Neural cell (in vitro differentiated cells): ENCODE measurements around the gene DRAM1. TPM values are rescaled to one million over a fixed set of nuclear protein-coding genes. Genes with fewer than 3 reads are reported as not detected.

Source experiments
- H2AFZ ChIP-seq: fragments of 200-600, 300-800 bp; sonication (generic), shearing (Covaris generic); 2 replicates; pipeline ENCODE4 v1.6.0; 2014; ENCODE audit warnings: low read depth, mild to moderate bottlenecking, antibody characterized with exemption, low read length, moderate library complexity
- H3F3A ChIP-seq: fragments of 200-600 bp; shearing (Covaris generic); 2 replicates; pipeline ENCODE4 v1.6.1; 2016; ENCODE audit warnings: mild to moderate bottlenecking, moderate library complexity, mixed read lengths, antibody characterized with exemption, low read length; ENCODE audit not compliant: insufficient read depth, poor library complexity, severe bottlenecking
- H3K27ac ChIP-seq: fragments of 200-600, 300-800 bp; sonication (generic), shearing (Covaris generic); 2 replicates; pipeline ENCODE4 v1.5.1; 2014; ENCODE audit warnings: mild to moderate bottlenecking, low read length, moderate library complexity
- H3K27me3 ChIP-seq: fragments of 300-800, 200-600 bp; sonication (generic), shearing (Covaris generic); 2 replicates; pipeline ENCODE4 v1.6.0; 2014; ENCODE audit warnings: mild to moderate bottlenecking, low read depth, low read length, moderate library complexity; ENCODE audit not compliant: insufficient read depth
- H3K36me3 ChIP-seq: fragments of 300-800, 200-600 bp; sonication (generic), shearing (Covaris generic); 2 replicates; pipeline ENCODE4 v1.5.1; 2014; ENCODE audit warnings: mild to moderate bottlenecking, antibody characterized with exemption, low read length, moderate library complexity; ENCODE audit not compliant: insufficient read depth
- H3K4me2 ChIP-seq: fragments of 300-800, 200-600 bp; sonication (generic), shearing (Covaris generic); 2 replicates; pipeline ENCODE4 v1.6.0; 2014; ENCODE audit warnings: mild to moderate bottlenecking, low read length
- H3K4me3 ChIP-seq: fragments of 300-800, 200-600 bp; sonication (generic), shearing (Covaris generic); 2 replicates; pipeline ENCODE4 v1.5.1; 2014; ENCODE audit warnings: mild to moderate bottlenecking, low read length, moderate library complexity
- H3K79me2 ChIP-seq: fragments of 200-600 bp; shearing (Covaris generic); replicated peaks from 2 replicates; pipeline ENCODE4 v1.6.0; 2014; ENCODE audit warnings: mild to moderate bottlenecking, low read length, moderate library complexity; ENCODE audit not compliant: insufficient read depth
- H3K9ac ChIP-seq: fragments of 300-800, 200-600 bp; sonication (generic), shearing (Covaris generic); 2 replicates; pipeline ENCODE4 v1.6.1; 2016; ENCODE audit warnings: mild to moderate bottlenecking, low read length, mixed read lengths
- H3K9me2 ChIP-seq: fragments of 200-600 bp; shearing (Covaris generic); 2 replicates; pipeline ENCODE4 v1.6.1; 2016; ENCODE audit warnings: mild to moderate bottlenecking, low read length, mixed read lengths; ENCODE audit not compliant: insufficient read depth
- H3K9me3 ChIP-seq: fragments of 200-600, 300-800 bp; sonication (generic), shearing (Covaris generic); 2 replicates; pipeline ENCODE4 v1.6.1; 2016; ENCODE audit warnings: mild to moderate bottlenecking, mixed run types, low read length, moderate library complexity, mixed read lengths
- H4K20me1 ChIP-seq: fragments of 200-600 bp; shearing (Covaris generic); 2 replicates; pipeline ENCODE4 v1.6.1; 2016; ENCODE audit warnings: mild to moderate bottlenecking, mixed run types; ENCODE audit not compliant: insufficient read depth
- EP300 ChIP-seq: fragments of 450-650 bp; conservative IDR thresholded peaks from 2 replicates; pipeline ENCODE4 v1.6.1; 2014; ENCODE audit warnings: antibody characterized with exemption, mild to moderate bottlenecking, moderate library complexity; ENCODE audit not compliant: poor library complexity, severe bottlenecking
- EZH2 ChIP-seq: fragments of 200-600, 300-800 bp; shearing (Covaris generic), sonication (generic); IDR thresholded peaks from 2 replicates; pipeline ENCODE4 v1.6.1; 2014; ENCODE audit warnings: antibody characterized with exemption, low read length, borderline replicate concordance, mild to moderate bottlenecking; ENCODE audit not compliant: insufficient read depth, poor library complexity, severe bottlenecking
- MXI1 ChIP-seq: fragments of 450-650 bp; conservative IDR thresholded peaks from 2 replicates; pipeline ENCODE4 v1.6.1; 2014; ENCODE audit warnings: antibody characterized with exemption, mild to moderate bottlenecking; ENCODE audit not compliant: poor library complexity, severe bottlenecking
- POLR2AphosphoS5 ChIP-seq: IDR thresholded peaks from 2 replicates; pipeline ENCODE4 v1.6.1; 2012
- RAD21 ChIP-seq: fragments of 450-650 bp; conservative IDR thresholded peaks from 2 replicates; pipeline ENCODE4 v1.6.1; 2014; ENCODE audit warnings: antibody characterized with exemption, mild to moderate bottlenecking, moderate library complexity
- SMC3 ChIP-seq: fragments of 450-650 bp; conservative IDR thresholded peaks from 2 replicates; pipeline ENCODE4 v1.6.1; 2014; ENCODE audit warnings: antibody characterized with exemption, mild to moderate bottlenecking, moderate library complexity; ENCODE audit not compliant: poor library complexity
- TAF1 ChIP-seq: IDR thresholded peaks from 2 replicates; pipeline ENCODE4 v1.6.1; 2012; ENCODE audit warnings: low read depth
- polyA plus RNA-seq: library from polyadenylated mRNA; depleted of rRNA; stranded (reverse); fragments of >200 nt; gene quantifications from 2 replicates; pipeline ENCODE4 v1.2.3, GENCODE V29; 2014
- TF ChIP-seq, protein P1 (sequence below): fragments of 450-650 bp; IDR thresholded peaks from 2 replicates; pipeline ENCODE4 v1.5.1; 2014; ENCODE audit warnings: antibody characterized with exemption, mild to moderate bottlenecking, moderate library complexity; ENCODE audit not compliant: poor library complexity, severe bottlenecking
- TF ChIP-seq, protein P2 (sequence below): IDR thresholded peaks from 2 replicates; pipeline ENCODE4 v1.6.1; 2012; ENCODE audit warnings: borderline replicate concordance

The DRAM1 gene
- polyA plus RNA-seq, 1 donor from 2014 or later = 0.17 TPM

DNA sequence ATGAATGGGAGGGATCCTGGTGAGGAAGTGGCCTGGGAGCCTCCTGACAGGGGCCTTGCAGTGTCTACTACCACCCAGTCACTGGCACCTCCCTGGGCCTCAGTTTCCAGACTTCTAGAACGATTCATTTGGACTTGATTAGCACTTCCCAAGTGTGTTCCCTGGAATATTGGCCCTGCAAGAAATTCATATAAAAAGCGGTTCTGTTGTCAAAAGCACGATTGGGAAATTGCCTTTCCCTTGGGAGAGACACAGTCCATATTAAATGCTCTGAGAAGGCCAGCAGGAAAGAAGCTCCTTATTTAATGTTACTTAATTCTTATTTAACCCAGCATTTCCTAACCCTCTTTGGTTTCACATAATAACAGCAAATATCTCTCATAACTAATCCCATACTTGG, 61.9 kb downstream of the DRAM1 start:
- no peaks in the 10 kb centered on the region for H3K9me2 ChIP-seq
- no peaks in the 10 kb centered on the region for H4K20me1 ChIP-seq
- no peaks in the 10 kb centered on the region for H3F3A ChIP-seq
- no peak overlapping the region for H2AFZ ChIP-seq
- H3K27me3 ChIP-seq = no peaks in the 10 kb centered on the region
- no peaks in the 10 kb centered on the region for H3K9me3 ChIP-seq
- H3K4me3 ChIP-seq = no peak overlapping the region
- H3K9ac ChIP-seq = no peak overlapping the region
- no peak overlapping the region for H3K27ac ChIP-seq
- no peaks in the 10 kb centered on the region for H3K36me3 ChIP-seq
- no peak overlapping the region for H3K4me2 ChIP-seq
- TF ChIP-seq, protein P1, sequence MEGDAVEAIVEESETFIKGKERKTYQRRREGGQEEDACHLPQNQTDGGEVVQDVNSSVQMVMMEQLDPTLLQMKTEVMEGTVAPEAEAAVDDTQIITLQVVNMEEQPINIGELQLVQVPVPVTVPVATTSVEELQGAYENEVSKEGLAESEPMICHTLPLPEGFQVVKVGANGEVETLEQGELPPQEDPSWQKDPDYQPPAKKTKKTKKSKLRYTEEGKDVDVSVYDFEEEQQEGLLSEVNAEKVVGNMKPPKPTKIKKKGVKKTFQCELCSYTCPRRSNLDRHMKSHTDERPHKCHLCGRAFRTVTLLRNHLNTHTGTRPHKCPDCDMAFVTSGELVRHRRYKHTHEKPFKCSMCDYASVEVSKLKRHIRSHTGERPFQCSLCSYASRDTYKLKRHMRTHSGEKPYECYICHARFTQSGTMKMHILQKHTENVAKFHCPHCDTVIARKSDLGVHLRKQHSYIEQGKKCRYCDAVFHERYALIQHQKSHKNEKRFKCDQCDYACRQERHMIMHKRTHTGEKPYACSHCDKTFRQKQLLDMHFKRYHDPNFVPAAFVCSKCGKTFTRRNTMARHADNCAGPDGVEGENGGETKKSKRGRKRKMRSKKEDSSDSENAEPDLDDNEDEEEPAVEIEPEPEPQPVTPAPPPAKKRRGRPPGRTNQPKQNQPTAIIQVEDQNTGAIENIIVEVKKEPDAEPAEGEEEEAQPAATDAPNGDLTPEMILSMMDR = no peak
- TF ChIP-seq EZH2 = no peak
- TF ChIP-seq EP300 = no peak
- no peak for TF ChIP-seq RAD21
- TF ChIP-seq POLR2AphosphoS5 = no peak
- TF ChIP-seq SMC3 = no peak
- TF ChIP-seq, protein P2, sequence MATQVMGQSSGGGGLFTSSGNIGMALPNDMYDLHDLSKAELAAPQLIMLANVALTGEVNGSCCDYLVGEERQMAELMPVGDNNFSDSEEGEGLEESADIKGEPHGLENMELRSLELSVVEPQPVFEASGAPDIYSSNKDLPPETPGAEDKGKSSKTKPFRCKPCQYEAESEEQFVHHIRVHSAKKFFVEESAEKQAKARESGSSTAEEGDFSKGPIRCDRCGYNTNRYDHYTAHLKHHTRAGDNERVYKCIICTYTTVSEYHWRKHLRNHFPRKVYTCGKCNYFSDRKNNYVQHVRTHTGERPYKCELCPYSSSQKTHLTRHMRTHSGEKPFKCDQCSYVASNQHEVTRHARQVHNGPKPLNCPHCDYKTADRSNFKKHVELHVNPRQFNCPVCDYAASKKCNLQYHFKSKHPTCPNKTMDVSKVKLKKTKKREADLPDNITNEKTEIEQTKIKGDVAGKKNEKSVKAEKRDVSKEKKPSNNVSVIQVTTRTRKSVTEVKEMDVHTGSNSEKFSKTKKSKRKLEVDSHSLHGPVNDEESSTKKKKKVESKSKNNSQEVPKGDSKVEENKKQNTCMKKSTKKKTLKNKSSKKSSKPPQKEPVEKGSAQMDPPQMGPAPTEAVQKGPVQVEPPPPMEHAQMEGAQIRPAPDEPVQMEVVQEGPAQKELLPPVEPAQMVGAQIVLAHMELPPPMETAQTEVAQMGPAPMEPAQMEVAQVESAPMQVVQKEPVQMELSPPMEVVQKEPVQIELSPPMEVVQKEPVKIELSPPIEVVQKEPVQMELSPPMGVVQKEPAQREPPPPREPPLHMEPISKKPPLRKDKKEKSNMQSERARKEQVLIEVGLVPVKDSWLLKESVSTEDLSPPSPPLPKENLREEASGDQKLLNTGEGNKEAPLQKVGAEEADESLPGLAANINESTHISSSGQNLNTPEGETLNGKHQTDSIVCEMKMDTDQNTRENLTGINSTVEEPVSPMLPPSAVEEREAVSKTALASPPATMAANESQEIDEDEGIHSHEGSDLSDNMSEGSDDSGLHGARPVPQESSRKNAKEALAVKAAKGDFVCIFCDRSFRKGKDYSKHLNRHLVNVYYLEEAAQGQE = no peak
- TF ChIP-seq TAF1 = no peak
- TF ChIP-seq MXI1 = no peak
- no peaks in the 10 kb centered on the region for H3K79me2 ChIP-seq

DNA sequence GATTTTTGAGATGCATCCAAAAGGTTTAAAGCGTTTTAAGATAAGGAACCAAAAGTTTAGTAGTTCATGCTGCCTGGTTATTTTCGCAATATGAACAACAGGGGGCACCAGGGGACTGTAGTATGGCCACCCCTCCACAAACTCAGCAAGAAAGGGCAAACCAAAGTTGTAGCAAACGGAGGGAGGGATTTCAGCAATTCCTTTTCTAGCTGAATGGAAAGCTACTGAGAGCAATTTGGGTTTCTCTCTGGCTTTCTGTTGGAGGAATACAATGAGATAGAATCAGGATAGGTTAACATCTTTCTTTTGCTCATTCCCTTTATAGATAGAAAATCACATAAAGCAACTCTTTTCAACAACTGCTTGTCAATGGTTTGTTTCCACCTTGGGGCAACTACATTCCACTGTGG, 62.5 kb downstream of the DRAM1 start:
- Histone ChIP-seq H3K9ac (no peak overlapping the region), H3K27me3 (no peaks in the 10 kb centered on the region), H3K9me3 (no peaks in the 10 kb centered on the region), H3K9me2 (no peaks in the 10 kb centered on the region), H4K20me1 (no peaks in the 10 kb centered on the region), H3K27ac (no peak overlapping the region), H3K79me2 (no peaks in the 10 kb centered on the region), H3K36me3 (no peaks in the 10 kb centered on the region), H3K4me3 (no peak overlapping the region), H3F3A (no peaks in the 10 kb centered on the region), H3K4me2 (no peak overlapping the region), H2AFZ (no peak overlapping the region)
- TF ChIP-seq, protein P1 = peak; percentile 83
- TF ChIP-seq POLR2AphosphoS5 = no peak
- TF ChIP-seq MXI1 = no peak
- TF ChIP-seq RAD21 = peak; percentile 82
- TF ChIP-seq SMC3 = peak; percentile 79
